GM18502 (cell line): ENCODE measurements around the gene TNS4.

Experiments used
- ATAC-seq: cut with Tn5 transposase; IDR thresholded peaks from one replicate; pipeline ENCODE4 v1.9.1; 2021; ENCODE audit warnings: mild to moderate bottlenecking; ENCODE audit not compliant: unreplicated experiment, poor library complexity

The TNS4 gene

GRCh38 chr17:40496634-40497420, 4.6 kb downstream of the TNS4 start:
- ATAC-seq, result no peak

DNA sequence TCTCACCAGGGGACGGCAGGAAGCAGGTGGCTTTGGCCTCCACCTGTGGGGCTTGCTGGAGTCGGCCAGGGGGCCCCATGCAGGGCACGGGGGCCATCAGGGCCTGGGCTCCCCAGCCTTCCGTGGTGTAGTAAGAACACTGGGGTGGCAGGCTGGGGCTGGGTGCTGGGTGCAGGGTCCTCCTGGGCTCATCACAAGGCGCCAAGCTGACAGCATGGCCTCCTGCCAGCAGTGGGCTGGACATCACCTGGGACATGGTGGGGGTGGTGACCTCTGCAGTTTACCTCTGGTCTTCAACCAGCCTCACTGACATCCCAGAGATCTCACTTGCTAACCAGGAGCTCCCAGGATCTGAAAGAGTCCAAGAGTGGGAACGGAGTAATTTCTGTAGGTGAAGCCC, 5.3 kb downstream of the TNS4 start:
- no peak for ATAC-seq

DNA sequence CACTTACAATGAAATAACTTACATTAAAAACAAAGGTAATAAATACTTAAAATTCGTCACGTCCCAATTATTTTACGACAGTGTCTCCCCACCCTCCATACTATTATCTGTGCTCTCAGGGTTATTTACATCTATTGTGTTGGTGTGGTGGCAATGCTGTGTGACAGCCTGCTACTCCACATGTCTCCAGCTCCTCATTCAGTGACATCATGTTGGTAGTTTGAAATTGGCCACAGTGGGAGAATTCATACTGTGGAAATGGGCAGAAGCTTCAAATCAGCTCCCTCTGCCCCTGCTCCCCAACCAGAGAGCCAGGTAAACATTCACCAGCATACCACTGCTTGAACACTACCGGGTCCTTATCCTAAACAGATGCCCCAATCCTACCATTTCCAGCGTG, 6.3 kb downstream of the TNS4 start:
- no peak for ATAC-seq

DNA sequence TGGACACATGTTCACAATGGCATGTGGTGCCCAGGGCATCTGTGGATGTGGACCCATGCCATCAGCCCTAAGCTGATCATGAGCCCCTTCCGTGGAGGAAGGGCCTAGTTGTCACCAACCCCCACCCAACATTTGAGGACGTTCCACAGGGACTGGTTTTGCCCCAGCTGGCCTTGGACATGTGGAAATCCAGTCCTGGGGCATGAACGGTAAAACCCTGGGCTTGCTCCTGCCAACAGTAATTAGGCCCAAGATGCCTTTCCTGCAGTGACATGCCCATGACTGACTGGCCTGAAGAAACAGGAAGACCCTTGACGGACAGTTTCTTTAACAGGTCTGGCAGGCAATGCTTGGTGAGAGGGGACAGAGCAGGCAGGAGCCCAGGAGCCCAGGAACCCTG, 7.7 kb downstream of the TNS4 start:
- no peak for ATAC-seq

- no peak for ATAC-seq
These were observed 9.9 kb downstream of the TNS4 start for GRCh38 chr17:40491486-40491885.

- ATAC-seq, result no peak
These were observed 10.4 kb downstream of the TNS4 start for GRCh38 chr17:40490982-40491381.

- ATAC-seq, result no peak
These were observed 11.1 kb downstream of the TNS4 start for GRCh38 chr17:40490289-40490853.

- no peak for ATAC-seq
These were observed 13.9 kb downstream of the TNS4 start for GRCh38 chr17:40487371-40488020.

DNA sequence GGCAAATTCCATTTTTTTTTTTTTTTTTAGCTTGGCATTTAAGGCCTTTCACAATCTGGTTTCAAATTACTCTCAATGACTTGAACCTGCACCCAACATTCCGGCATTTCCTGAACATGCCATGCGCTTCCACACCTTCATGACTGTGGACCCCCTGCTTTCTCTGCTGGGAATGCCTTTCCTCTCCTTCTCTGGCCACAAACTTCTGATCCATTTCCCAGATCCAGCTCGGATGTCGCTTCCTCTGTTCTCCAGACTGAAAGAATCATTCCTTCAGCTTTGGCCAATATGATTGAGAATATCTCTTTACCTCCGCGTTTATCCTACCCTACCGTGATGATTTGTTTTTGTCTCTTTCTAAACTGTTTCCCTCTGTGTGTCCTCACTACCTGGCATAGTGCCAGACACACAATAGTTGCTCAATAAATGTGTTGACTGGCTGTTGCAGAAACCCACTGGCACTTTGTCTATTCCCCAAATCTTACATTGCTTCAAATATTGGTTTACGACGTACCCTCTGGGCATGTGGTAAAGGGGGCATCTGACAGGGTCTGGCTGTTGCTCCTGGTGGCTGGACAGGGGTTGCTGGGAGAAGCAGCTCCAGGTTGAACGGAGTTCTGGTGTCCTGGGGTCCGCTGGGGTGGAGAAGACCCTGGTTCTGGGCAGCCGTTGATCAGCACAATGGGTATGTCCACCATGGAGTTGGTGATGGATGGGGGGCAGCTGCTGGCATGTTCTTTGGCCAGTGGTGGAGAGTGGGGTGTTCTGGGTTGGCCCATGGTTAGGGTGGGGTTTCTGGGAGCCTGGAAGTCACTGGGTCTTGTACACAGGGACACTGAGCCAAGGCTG, 14.7 kb downstream of the TNS4 start:
- no peak for ATAC-seq

DNA sequence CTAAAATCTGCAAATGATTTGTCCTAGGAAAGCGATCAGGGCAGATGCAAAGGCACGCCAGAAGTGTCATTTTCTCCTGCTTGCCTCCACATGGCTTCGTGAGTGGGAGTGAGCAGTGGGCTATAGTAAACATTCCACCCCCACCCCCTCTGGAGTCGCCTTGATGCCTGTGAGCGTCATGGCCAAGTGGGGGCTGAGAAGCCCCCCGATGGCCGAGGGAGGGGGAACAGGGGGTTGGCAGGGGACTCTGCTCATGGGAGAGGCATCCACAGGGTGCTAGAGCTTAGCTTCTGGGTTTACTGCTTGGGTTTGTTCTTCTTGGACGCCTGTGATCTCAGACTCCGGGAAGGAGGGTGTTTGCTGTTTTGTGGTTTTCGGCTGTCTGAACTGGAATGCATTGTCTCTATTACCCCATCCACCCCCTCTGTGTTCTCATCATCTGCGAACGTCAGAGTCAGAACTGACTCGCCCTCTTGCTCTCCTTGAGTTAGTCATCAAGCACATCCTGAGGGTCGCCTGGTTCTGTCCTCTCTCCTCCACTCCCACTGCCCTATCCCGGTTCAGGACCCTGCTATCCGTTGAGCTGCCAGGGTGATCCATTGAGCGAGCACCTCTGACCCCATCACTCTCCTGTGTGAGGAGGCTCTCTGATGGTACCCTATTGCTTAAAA, 15.4 kb downstream of the TNS4 start:
- no peak for ATAC-seq

- ATAC-seq, result no peak
These were observed 16.4 kb downstream of the TNS4 start for GRCh38 chr17:40484973-40485530.

DNA sequence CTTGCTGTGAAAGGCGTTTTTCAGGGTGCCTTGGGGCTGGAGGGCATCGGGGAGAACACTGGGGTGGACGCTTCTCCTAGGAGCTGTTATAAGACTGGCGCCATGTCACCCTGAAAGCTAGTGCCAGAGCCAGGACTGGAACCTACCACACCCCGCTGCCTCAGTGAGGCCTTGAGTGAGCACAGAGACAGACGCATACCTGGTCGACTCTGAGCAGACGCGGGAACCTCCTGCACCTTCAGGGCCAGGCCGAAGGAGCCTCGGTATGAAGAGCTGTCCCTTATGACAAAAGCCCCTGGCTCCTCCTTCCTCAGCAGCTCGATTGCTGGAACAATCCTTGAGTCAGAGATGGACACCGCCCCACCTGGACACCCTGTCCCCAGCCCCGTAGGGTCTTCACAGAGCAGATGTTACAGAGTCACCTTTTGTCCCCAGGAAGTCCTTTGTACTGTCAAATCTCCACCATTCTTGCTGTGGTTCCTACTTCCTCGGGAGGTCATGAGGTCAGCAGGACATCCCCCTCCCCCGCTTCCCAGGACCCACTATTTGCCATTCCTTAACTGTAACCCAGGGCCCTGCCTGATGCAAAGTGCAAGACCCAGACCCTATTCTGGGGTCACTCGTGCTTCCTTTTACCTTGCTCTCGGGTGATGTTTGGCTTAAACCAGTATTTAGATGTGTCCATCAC, 17.0 kb downstream of the TNS4 start:
- no peak for ATAC-seq

GRCh38 chr17:40483679-40484078, 17.7 kb downstream of the TNS4 start:
- ATAC-seq, result no peak

- ATAC-seq, result no peak
These were observed 18.7 kb downstream of the TNS4 start for GRCh38 chr17:40482722-40483121.

- ATAC-seq, result no peak
These were observed 20.3 kb downstream of the TNS4 start for GRCh38 chr17:40481106-40481505.

GRCh38 chr17:40480501-40481003, 20.9 kb downstream of the TNS4 start:
- no peak for ATAC-seq

DNA sequence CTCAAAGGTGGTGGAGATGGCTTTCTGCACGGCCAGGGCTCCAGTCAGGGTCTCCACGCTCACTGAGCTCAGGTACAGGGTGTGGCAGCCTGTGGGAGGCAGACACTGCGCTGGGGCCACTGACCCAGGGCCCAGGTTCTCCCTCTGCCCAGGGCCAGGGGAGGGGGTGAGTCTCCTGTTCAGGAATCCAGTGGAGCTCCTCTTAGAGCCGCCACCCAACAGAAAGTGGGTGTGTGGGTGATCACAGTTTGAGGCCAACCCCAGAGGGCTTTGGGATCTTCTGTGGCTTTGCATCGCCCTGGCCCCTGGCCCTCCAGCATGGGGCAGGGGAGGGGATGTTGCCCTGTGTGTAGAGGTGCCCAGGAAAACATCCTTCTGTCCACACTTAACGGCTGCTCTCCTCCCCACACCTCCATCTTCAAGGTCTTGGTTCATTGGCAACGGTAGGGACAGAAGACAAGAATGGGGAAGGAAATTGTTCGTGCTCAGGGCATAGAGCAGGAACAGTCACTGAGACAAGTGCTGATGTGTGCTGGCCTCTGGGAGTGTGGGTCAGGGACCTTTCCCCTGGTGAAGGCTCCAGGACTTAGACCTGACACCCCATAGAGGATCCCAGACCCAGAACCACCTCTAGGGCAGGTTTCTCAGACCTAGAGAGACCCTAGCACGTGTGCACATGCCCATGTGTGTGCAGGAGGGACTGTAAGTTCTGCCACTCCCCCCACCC, 21.5 kb downstream of the TNS4 start:
- no peak for ATAC-seq

DNA sequence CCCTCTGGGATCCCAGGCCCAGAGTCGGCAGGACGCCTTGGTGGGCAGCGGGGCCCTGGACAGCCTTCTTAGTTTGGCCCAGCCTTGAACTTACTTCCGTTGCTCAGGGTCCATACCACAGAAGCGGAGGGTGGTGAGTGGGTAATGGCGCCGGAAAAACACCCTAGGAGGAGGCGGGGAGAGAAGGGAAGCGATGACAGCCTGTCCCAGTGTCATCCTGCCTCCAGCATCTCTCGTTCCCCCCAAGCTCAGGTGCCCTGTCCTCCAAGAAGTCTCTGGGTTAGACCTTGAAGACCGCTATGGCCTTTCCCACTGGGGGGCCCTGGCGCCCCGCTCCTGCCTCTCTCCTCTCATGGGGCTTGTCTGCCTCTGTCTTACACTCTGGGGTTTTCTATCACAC, 22.9 kb downstream of the TNS4 start:
- no peak for ATAC-seq

- no peak for ATAC-seq
These were observed 23.6 kb downstream of the TNS4 start for GRCh38 chr17:40477796-40478195.
